T-helper 2 cell treated with Interferon-gamma antibody and Interleukin-4, amounts not matched to agents 100 ng/mL and 5 ng/mL, for 36 hours (primary cell): ENCODE data around the gene CTSZ. TPM values are rescaled to one million over a fixed set of nuclear protein-coding genes. Genes with fewer than 3 reads are reported as not detected.
"Not testable (repeated sequence)": the region's sequence is repeated elsewhere in the genome, so short reads cannot be mapped to it uniquely, and the experiment has no call there.

Experiments
- intact Hi-C: fragments of 100-400 bp; cut with micrococcal nuclease; formaldehyde crosslinking; loops from one replicate; pipeline ENCODE4 v1.15.1; 2023
- total RNA-seq: library from RNA; stranded (reverse); gene quantifications from 2 replicates; pipeline ENCODE4 v1.2.3, GENCODE V29; 2022

Gene CTSZ
- total RNA-seq, 1 donor from 2014 or later, result 53.2 TPM

DNA sequence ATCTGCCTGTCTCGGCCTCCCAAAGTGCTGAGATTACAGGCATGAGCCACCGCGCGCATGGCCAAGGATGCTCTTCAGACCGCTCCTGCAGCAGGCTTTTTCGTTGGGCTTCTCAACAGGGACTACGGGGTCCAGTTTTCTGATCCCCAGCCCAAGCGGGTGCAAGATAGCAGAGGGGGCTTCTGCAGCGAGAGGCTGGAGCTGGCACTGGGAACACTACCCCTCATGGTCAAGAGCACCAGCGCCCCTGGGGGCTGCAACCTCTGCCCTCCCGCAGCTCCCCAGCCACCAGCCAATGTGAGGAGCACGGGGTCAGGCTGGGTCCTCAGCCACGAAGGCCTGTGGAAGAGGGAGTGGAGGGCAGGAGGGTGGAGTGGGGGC, 6.0 kb downstream of the CTSZ start:
- intact Hi-C loops, result no loop called here

DNA sequence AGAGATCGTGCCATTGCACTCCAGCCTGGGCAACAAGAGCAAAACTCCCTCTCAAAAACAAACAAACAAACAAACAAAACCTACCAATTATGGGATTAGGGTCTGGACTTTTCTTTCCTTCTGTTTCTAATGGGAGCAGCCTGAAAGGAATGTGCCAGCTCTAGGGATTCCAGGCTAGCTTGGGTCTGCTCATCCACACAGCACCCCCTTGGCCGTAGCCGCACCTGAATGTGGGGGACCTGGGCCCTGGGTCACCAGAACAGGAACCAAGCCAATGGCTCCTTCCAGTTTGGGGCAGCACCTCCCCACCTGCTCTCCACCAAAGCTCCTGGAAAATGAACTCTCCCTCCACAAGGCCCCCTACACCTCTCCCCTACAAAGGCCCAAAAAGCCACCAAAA, 6.7 kb downstream of the CTSZ start:
- intact Hi-C loops, result no loop called here

DNA sequence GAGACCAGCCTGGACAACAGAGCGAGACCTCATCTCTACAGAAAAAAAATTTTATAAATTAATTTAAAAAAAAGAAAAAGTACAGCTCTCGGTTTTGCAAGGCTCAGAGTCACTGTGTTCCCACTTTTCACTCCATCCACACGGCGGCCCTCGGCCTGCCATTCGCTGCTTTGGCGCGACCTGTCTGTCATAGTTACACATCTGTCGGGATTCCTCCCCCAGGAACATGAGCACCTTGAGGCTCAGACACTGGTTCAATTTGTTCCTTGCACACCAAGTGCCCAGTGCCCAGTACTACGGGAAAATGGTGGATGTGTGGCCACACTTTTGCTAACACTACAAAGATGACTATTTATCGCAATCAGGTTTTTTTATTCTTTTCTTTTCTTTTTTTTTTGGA, 8.4 kb downstream of the CTSZ start:
- intact Hi-C loops, result no loop called here

GRCh38 chr20:58997141-58997770, 9.8 kb downstream of the CTSZ start:
- intact Hi-C loops, result no loop called here

- intact Hi-C loops, result no loop called here
These were observed 10.8 kb downstream of the CTSZ start for GRCh38 chr20:58996226-58996611.

- intact Hi-C loops, result no loop called here
These were observed 11.4 kb downstream of the CTSZ start for GRCh38 chr20:58995461-58996225.

DNA sequence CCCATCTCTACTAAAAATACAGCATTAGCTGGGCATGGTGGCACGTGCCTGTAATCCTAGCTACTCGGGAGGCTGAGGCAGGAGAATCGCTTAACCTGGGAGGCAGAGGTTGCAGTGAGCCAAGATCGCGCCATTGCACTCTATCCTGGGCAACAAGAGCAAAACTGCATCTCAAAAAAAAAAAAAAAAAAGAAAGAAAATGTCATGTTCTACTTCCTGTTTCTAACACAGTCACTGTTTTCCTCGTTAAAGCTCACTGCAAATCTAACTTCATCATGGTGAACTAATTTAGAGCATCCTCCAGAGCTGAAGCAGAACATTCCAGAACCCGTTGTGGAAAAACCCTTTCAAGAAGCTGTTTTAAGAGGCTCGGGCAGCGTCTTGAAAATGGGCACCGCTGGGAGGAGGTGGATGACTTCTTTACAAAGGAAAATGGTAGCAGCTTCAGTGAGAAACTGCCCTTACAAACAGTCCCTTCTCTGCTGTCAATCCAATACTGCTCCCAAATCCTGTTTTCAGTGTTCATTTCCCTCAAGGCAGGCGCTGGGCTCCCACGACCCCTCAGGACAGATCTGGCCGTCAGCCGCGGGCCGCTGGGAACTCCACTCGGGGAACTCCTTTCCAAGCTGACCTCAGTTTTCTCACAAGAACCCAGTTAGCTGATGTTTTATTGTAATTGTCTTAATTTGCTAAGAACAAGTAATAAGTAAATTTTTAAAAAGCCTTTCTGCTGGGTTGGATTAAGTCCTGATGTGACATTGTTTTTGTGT, 12.5 kb downstream of the CTSZ start:
- intact Hi-C loops, result no loop called here

DNA sequence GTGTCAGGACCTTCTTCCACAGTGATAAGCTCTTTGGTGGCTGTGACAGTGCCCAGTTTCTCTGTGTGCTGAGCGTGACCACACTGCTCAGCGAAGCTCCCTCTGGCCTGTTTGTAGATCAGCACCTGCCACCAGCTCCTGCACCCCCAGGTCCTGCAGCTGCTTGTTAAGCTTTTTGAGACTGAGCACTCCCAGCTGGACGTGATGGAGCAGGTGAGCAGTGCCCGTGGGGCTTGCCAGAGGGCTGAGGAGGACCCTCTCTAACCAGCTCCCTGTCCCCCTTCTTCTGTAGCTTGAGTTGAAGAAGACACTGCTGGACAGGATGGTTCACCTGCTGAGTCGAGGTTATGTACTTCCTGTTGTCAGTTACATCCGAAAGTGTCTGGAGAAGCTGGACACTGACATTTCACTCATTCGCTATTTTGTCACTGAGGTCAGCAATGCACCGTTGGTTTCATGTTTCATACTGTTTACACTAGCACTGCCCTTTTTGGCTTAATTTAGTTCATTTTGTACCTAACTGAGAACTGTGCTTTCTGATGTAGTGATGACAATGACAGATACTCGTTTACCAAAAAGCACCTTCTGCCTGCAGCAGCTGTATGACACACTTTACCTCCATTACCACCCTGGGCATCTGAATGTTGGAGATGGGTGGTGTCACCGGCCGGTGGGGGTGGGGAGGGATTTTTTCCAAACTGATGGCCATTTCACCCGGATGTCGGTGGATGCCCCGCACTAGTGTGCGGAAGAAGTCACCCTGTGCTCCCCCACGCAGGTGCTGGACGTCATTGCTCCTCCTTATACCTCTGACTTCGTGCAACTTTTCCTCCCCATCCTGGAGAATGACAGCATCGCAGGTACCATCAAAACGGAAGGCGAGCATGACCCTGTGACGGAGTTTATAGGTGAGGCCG, 13.5 kb downstream of the CTSZ start:
- intact Hi-C loops, result no loop called here

- intact Hi-C loops, result no loop called here
These were observed 14.1 kb downstream of the CTSZ start for GRCh38 chr20:58992911-58993310.

- intact Hi-C loops, result no loop called here
These were observed 15.3 kb downstream of the CTSZ start for GRCh38 chr20:58991715-58992114.

GRCh38 chr20:58990651-58991445, 16.2 kb downstream of the CTSZ start:
- intact Hi-C loops, result no loop called here

GRCh38 chr20:58989196-58989595, 17.9 kb downstream of the CTSZ start:
- intact Hi-C loops, result no loop called here

DNA sequence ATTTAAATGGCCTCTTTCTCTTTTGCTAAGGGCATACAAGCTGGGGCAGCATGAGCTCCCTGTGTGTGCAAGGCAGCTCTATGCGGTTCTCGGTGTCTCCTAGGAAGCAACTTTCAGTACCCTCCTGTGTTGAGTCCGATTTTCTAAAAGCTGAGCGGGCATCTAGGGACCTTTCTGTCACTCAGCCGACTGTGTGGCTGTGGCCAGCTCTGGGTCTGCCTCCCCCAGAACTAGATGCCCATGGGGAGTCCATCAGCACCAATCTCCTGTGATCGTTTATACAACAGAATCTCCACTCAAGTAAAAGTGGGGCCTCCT, 18.5 kb downstream of the CTSZ start:
- intact Hi-C loops, result no loop called here

DNA sequence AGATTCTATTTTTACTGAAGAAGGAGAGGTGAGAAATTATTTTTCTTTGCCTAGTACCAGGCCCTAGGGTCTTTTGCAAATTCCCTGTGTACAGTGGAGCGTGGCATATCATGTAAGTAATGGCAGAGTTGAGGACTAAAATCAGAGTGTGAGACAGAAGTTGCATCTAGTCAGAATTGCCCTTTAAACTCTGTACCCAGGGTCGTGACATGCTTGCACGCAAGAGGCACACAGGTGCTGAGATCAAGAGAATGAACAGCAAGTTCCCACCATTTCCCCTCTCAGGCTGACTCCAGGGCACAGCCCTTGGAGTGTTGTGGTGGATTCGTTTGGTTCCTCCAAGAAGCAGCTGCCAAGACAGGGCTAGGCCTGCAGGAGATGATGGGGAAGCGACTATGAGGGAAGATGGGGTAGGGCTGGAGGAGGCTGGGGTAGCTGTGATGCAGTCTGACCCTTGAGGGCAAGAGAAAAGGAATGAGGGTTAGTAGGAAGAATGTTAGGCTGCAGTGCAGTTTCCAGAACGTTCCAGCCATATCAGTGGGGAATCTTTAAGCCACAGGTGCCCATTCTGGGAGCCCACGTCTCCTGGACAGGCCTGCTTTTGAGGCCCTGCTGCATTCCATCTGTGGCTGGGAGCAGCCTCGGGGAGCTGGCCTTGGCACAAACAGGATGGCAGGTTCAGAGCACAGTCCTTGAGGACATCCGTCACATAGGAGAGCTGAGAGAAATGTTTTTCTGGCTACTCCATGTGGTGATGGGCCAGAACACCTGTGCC, 19.1 kb downstream of the CTSZ start:
- intact Hi-C loops, result no loop called here

- intact Hi-C loops, result no loop called here
These were observed 20.0 kb downstream of the CTSZ start for GRCh38 chr20:58986968-58987517.

DNA sequence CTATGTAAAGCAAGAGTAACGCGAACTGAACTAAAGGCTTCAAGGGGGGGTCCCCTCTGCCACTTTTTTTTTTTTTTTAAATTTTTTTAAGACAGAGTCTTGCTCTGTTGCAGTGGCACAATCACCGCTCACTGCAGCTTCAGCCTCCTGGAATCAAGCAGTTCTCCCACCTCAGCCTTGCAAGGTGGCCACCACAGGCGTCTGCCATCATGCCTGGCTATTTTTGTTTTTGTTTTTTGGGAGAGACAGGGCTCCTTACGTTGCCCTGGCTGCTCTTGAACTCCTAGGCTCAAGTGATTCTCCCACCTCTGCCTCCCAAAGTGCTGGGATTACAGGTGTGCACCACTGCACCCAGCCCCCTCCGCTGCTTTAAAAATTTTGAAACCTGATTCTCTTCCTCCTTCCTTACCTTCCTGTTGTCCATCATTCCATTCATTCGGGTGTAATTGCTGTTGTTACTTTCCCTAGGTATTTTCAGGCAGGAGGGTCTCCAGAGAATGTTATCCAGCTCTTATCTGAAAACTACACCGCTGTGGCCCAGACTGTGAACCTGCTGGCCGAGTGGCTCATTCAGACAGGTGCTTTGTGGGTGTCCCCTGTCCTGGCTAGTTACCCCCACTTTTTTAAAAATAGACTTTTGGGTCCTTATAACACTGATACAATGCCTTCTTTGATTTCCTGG, 20.6 kb downstream of the CTSZ start:
- intact Hi-C loops, result no loop called here

- intact Hi-C loops, result no loop called here
These were observed 21.4 kb downstream of the CTSZ start for GRCh38 chr20:58985656-58986055.

- intact Hi-C loops, result no loop called here
These were observed 22.4 kb downstream of the CTSZ start for GRCh38 chr20:58984691-58985090.

DNA sequence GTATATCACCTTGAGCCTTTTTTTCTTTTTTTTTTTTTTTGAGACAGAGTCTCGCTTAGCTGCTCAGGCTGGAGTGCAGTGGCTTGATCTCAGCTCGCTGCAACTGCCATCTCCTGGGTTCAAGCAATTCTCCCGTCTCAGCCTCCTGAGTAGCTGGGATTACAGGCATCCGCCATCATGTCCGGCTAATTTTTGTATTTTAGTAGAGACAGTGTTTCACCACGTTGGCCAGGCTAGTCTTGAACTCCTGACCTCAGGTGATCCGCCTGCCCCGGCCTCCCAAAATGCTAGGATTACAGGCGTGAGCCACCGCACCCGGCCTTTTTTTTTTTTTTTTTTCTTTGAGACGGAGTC, 24.0 kb downstream of the CTSZ start:
- intact Hi-C loops, result not testable (repeated sequence)
